OCI-LY1 (cell line): ENCODE measurements around the gene GPR137C.

Source experiments
- H2AFZ ChIP-seq: fragments of 200-600 bp; sonication (generic), shearing (Covaris generic); 2 replicates; pipeline ENCODE4 v1.6.0; 2014; ENCODE audit warnings: antibody characterized with exemption, mild to moderate bottlenecking, low read length
- H3F3A ChIP-seq: fragments of 200-600 bp; sonication (generic), shearing (Covaris generic); 2 replicates; pipeline ENCODE4 v1.6.0; 2014; ENCODE audit warnings: mild to moderate bottlenecking, antibody characterized with exemption, low read length, moderate library complexity; ENCODE audit not compliant: insufficient read depth
- H3K27ac ChIP-seq: fragments of 200-600 bp; sonication (generic); 2 replicates; pipeline ENCODE4 v1.5.1; 2014; ENCODE audit warnings: low read length, mixed run types, mild to moderate bottlenecking, low read depth; ENCODE audit not compliant: poor library complexity, severe bottlenecking
- H3K27me3 ChIP-seq: fragments of 200-600 bp; sonication (generic); 2 replicates; pipeline ENCODE4 v1.6.0; 2014; ENCODE audit warnings: antibody characterized with exemption, mild to moderate bottlenecking, low read length, moderate library complexity; ENCODE audit not compliant: insufficient read depth
- H3K36me3 ChIP-seq: fragments of 200-600 bp; sonication (generic); 2 replicates; pipeline ENCODE4 v1.6.1; 2014; ENCODE audit warnings: mild to moderate bottlenecking, antibody characterized with exemption, low read length, moderate library complexity, mixed read lengths; ENCODE audit not compliant: insufficient read depth
- H3K4me1 ChIP-seq: fragments of 200-600 bp; sonication (generic); 2 replicates; pipeline ENCODE4 v1.5.1; 2014; ENCODE audit warnings: mild to moderate bottlenecking, low read length, moderate library complexity; ENCODE audit not compliant: insufficient read depth, severe bottlenecking
- H3K4me2 ChIP-seq: fragments of 200-600 bp; sonication (generic), shearing (Covaris generic); 2 replicates; pipeline ENCODE4 v1.6.1; 2014; ENCODE audit warnings: low read length
- H3K4me3 ChIP-seq: fragments of 200-600 bp; sonication (generic); 2 replicates; pipeline ENCODE4 v1.5.1; 2014; ENCODE audit warnings: low read length, low read depth, mild to moderate bottlenecking, mixed read lengths; ENCODE audit not compliant: poor library complexity, severe bottlenecking
- H3K79me2 ChIP-seq: fragments of 200-600 bp; shearing (Covaris generic); 2 replicates; pipeline ENCODE4 v1.6.1; 2016; ENCODE audit warnings: mixed run types, low read length, mixed read lengths; ENCODE audit not compliant: insufficient read depth
- H3K9ac ChIP-seq: fragments of 200-600 bp; sonication (generic), shearing (Covaris generic); 2 replicates; pipeline ENCODE4 v1.6.1; 2014; ENCODE audit warnings: mild to moderate bottlenecking, low read length, mixed read lengths
- H3K9me2 ChIP-seq: fragments of 200-600 bp; sonication (generic), shearing (Covaris generic); 2 replicates; pipeline ENCODE4 v1.6.1; 2014; ENCODE audit warnings: low read depth, mild to moderate bottlenecking, low read length, mixed read lengths
- H3K9me3 ChIP-seq: fragments of 200-600 bp; shearing (Covaris generic); 2 replicates; pipeline ENCODE4 v1.6.1; 2014; ENCODE audit warnings: low read length, mixed read lengths
- H4K20me1 ChIP-seq: fragments of 200-600 bp; sonication (generic), shearing (Covaris generic); 2 replicates; pipeline ENCODE4 v1.6.0; 2016; ENCODE audit warnings: mild to moderate bottlenecking, low read length; ENCODE audit not compliant: insufficient read depth
- EZH2 ChIP-seq: fragments of 200-600 bp; sonication (generic), shearing (Covaris generic); IDR thresholded peaks from 2 replicates; pipeline ENCODE4 v1.8.0; 2017; ENCODE audit warnings: borderline replicate concordance, mixed run types, mild to moderate bottlenecking, antibody characterized with exemption, low read length, moderate library complexity, mixed read lengths
- TF ChIP-seq, protein P1 (sequence below): fragments of 200-600 bp; sonication (generic), shearing (Covaris generic); IDR thresholded peaks from 2 replicates; pipeline ENCODE4 v1.5.1; 2017; ENCODE audit warnings: mild to moderate bottlenecking, antibody characterized with exemption, low read length, moderate library complexity, mixed read lengths

Gene GPR137C, protein sequence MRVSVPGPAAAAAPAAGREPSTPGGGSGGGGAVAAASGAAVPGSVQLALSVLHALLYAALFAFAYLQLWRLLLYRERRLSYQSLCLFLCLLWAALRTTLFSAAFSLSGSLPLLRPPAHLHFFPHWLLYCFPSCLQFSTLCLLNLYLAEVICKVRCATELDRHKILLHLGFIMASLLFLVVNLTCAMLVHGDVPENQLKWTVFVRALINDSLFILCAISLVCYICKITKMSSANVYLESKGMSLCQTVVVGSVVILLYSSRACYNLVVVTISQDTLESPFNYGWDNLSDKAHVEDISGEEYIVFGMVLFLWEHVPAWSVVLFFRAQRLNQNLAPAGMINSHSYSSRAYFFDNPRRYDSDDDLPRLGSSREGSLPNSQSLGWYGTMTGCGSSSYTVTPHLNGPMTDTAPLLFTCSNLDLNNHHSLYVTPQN

DNA sequence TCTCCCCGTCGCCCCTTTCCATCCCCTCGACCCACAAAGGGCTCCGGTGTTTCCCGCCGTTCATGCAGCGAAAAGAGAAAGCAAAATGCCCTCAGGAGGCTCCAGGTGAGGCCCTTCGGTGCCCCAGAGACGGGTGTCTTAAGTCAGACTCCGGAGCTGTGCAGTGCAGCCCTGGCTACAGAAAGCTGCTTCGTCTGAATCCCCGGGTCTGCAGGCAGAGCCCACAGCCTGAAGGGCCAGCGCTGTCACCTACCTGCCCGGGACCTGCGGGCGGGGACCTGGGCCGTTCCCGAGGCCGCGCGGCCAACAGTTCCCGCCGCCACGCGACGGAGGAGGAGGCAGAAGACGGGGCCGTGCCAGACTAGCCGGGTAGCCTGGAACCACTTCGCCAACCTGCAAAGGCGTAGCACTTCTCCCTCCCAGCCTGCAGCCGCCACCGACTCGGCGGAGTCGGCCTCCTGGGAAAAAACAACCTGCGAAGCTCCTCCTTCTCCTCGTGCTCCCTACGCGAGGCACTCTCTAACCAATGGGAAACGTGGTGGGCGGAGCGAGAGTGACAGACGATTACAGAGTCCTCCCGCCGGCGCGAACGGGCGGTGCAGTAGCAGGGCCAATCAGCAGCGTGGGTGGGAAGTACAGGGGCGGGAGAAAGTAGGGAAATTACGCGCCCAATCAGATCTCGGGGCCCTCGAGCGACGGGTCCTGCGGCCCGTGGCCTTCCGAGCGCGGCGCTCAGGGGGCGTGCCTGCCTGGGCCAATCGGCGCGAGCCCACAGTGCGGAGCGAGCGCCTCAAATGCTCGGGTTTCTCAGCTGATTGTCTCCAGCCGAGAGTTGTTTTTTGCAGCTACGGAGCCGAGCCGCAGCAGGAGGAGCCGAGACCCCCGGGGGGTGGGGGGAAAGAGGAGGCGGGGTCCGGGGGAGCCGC lies at the start of gene GPR137C, which contains the start of gene TXNDC16:
Gene GPR137C (plus strand): TSS at position 774 of the 926 bp plus-strand sequence. CDS start 312 bp downstream, outside the sequence.
Gene TXNDC16 (minus strand): TSS at position 443 of the 926 bp plus-strand sequence. CDS start 8,948 bp downstream, outside the sequence.
- H2AFZ ChIP-seq = peak within 1 kb of the TSS; percentile 10; the same call in 1 of the 2 replicates
- H3K79me2 ChIP-seq = peaks cover 31% of the 10 kb centered on the region
- H3K36me3 ChIP-seq = peaks cover 16% of the 10 kb centered on the region
- peaks cover 48% of the 10 kb centered on the region for H3K4me1 ChIP-seq
- H3K9me2 ChIP-seq = no peaks in the 10 kb centered on the region
- peak within 1 kb of the TSS; percentile 81 for H3K27ac ChIP-seq
- H3K4me2 ChIP-seq = peak within 1 kb of the TSS; percentile 92
- no peaks in the 10 kb centered on the region for H3F3A ChIP-seq
- peak within 1 kb of the TSS; percentile 97 for H3K9ac ChIP-seq
- H3K9me3 ChIP-seq = no peaks in the 10 kb centered on the region
- H4K20me1 ChIP-seq = no peaks in the 10 kb centered on the region
- no peak for TF ChIP-seq EZH2
- TF ChIP-seq, protein P1, sequence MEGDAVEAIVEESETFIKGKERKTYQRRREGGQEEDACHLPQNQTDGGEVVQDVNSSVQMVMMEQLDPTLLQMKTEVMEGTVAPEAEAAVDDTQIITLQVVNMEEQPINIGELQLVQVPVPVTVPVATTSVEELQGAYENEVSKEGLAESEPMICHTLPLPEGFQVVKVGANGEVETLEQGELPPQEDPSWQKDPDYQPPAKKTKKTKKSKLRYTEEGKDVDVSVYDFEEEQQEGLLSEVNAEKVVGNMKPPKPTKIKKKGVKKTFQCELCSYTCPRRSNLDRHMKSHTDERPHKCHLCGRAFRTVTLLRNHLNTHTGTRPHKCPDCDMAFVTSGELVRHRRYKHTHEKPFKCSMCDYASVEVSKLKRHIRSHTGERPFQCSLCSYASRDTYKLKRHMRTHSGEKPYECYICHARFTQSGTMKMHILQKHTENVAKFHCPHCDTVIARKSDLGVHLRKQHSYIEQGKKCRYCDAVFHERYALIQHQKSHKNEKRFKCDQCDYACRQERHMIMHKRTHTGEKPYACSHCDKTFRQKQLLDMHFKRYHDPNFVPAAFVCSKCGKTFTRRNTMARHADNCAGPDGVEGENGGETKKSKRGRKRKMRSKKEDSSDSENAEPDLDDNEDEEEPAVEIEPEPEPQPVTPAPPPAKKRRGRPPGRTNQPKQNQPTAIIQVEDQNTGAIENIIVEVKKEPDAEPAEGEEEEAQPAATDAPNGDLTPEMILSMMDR = no peak
- no peaks in the 10 kb centered on the region for H3K27me3 ChIP-seq
- H3K4me3 ChIP-seq = peak within 1 kb of the TSS; percentile 98

DNA sequence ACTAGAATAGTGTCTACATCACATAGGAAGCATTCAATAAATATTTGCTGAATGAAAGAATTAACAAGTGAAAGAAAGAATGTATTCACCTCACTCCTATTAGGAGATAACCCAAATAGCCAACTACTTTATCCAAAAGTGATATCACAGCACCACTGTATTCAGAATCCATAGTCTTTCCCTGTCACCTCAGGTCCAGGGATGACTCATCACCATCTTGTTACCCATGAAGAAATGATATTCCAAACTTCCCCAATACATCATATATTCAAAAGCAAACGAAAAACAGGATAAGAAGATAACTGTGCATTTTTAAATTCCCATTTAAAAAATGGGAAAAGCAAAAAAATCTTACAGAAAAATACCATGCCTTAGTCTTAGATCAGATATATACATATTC lies 39.4 kb upstream of the GPR137C start:
- Histone ChIP-seq H3K79me2 (no peaks in the 10 kb centered on the region), H3K27ac (no peak overlapping the region), H3K4me3 (no peak overlapping the region), H3K9me2 (no peaks in the 10 kb centered on the region), H3K27me3 (no peaks in the 10 kb centered on the region), H4K20me1 (no peaks in the 10 kb centered on the region), H3K9ac (no peak overlapping the region), H3K4me2 (no peak overlapping the region), H2AFZ (no peak overlapping the region), H3F3A (no peaks in the 10 kb centered on the region), H3K36me3 (peaks cover 36% of the 10 kb centered on the region), H3K4me1 (no peaks in the 10 kb centered on the region), H3K9me3 (no peaks in the 10 kb centered on the region)
- no peak for TF ChIP-seq EZH2
- TF ChIP-seq, protein P1 = no peak

GRCh38 chr14:52514046-52514811 lies 38.4 kb upstream of the GPR137C start:
- Histone ChIP-seq H3K4me1 (no peaks in the 10 kb centered on the region), H4K20me1 (no peaks in the 10 kb centered on the region), H3K9ac (no peak overlapping the region), H3K79me2 (no peaks in the 10 kb centered on the region), H3K27ac (no peak overlapping the region), H2AFZ (no peak overlapping the region), H3K9me3 (no peaks in the 10 kb centered on the region), H3K36me3 (peaks cover 35% of the 10 kb centered on the region; the same call in 1 of the 2 replicates), H3K9me2 (no peaks in the 10 kb centered on the region), H3K27me3 (no peaks in the 10 kb centered on the region), H3K4me3 (no peak overlapping the region), H3K4me2 (no peak overlapping the region), H3F3A (no peaks in the 10 kb centered on the region)
- no peak for TF ChIP-seq EZH2
- TF ChIP-seq, protein P1 = no peak
